Psoas muscle (tissue), 8 donors: Measurements from ENCODE around the gene CLMP. TPM values are rescaled to one million over a fixed set of nuclear protein-coding genes. Genes with fewer than 3 reads are reported as not detected.
"Not testable (repeated sequence)": the region's sequence is repeated elsewhere in the genome, so short reads cannot be mapped to it uniquely, and the experiment has no call there.

Experiments
- ATAC-seq, 4 donors: fragments of 200-7000 bp; cut with Tn5 transposase; one replicate each; pipeline ENCODE4 v1.9.1; 2020; ENCODE audit warnings: moderate library complexity in 3 of 4, mild to moderate bottlenecking in 2 of 4
- DNase-seq, 2 donors: peaks; one replicate each; pipeline ENCODE4 v3.0.0-alpha.2; 2020
- H3K27ac ChIP-seq: fragments of 200-600 bp; one replicate; pipeline ENCODE4 v1.8.0; 2022
- H3K27me3 ChIP-seq, 3 donors: fragments of 200-600 bp in 1 of 3; one replicate each; pipeline versions ENCODE4 v1.6.1 to v1.8.0; 2013 to 2022; ENCODE audit warnings: low read length in 2 of 3, mild to moderate bottlenecking in 2 of 3, moderate library complexity in 1 of 3; ENCODE audit not compliant: insufficient read depth in 3 of 3
- H3K36me3 ChIP-seq, 2 donors: fragments of 200-600 bp in 1 of 2; one replicate each; pipeline versions ENCODE4 v1.6.1 to v1.8.0; 2013 to 2022; ENCODE audit warnings: low read depth in 1 of 2, mild to moderate bottlenecking in 1 of 2, moderate library complexity in 1 of 2; ENCODE audit not compliant: insufficient read depth in 1 of 2
- H3K4me1 ChIP-seq: fragments of 200-600 bp; one replicate; pipeline ENCODE4 v1.8.0; 2022
- H3K4me3 ChIP-seq: fragments of 200-600 bp; one replicate; pipeline ENCODE4 v1.8.0; 2022; ENCODE audit warnings: mild to moderate bottlenecking
- H3K9me3 ChIP-seq: fragments of 200-600 bp; one replicate; pipeline ENCODE4 v1.8.0; 2022
- CTCF ChIP-seq: fragments of 200-600 bp; IDR thresholded peaks from one replicate; pipeline ENCODE4 v1.8.0; 2022; ENCODE audit warnings: antibody characterized with exemption
- WGBS, 3 donors: extraction: QIAGEN DNeasy Blood & Tissue Kit; methylation state at CpG; one replicate each; pipeline versions ENCODE4 v1.1.6 to v1.1.7; 2013; 5-methylcytosine and 5-hydroxymethylcytosine counted together
- intact Hi-C, 2 donors: fragments of 100-400 bp; cut with DNase I; formaldehyde crosslinking; loops; one replicate each; pipeline versions ENCODE4 v1.11.0 to v1.14.2; 2022
- polyA plus RNA-seq, 3 donors: library from polyadenylated mRNA; stranded (reverse); fragments of 200-250 nt; gene quantifications; one replicate each; pipeline ENCODE4 v1.2.3, GENCODE V29; 2013
- total RNA-seq, 4 donors: library from RNA; stranded (reverse); fragmentation: NEBNext Ultra II Directional in 2 of 4; extraction: Animal tissue kit (Norgen Biotek cat#: 25700) in 2 of 4; gene quantifications; one replicate each; pipeline versions ENCODE4 v1.2.1 to v1.2.4, GENCODE V29; 2021 to 2023
- donor health status: healthy with polysubstance abuse.
- donor health status: DM: no; HTN: no; CAD: no; lungs with moderate emphysema.
- donor health status: Bipolar disorder and iron deficiency.
- donor health status: healthy.
- donor health status: DM: yes; HTN: yes; CAD: no.
- donor health status: DM: no; HTN: no; CAD: no.
- donor health status: DM: no; HTN: no; CAD: no.
- donor health status: DM: yes; HTN: yes; CAD: no.

CLMP gene
- total and polyA plus RNA-seq, 7 donors, result 0.83 to 4.2 (median 2.9) TPM

- Histone ChIP-seq H3K4me1 (peaks cover 6% of the 10 kb centered on the region), H3K27me3 (no peaks in the 10 kb centered on the region), H3K36me3 (no peaks in the 10 kb centered on the region), H3K4me3 (no peak overlapping the region), H3K9me3 (no peaks in the 10 kb centered on the region), H3K27ac (no peak overlapping the region)
- 61 to 77% (median 65%) methylated on average over 7 of the region's 7 CpGs for WGBS, 3 donors
- peak; percentile 27 to 60 for DNase-seq
- intact Hi-C loops, result loop anchor here (5.0 kb wide), 1 partner anchor 162 kb away; no protein-coding TSS in a partner anchor
- ATAC-seq, result no peak
- no peak for TF ChIP-seq CTCF
These were observed 94.5 kb downstream of the CLMP start for GRCh38 chr11:123100379-123101085.

GRCh38 chr11:123098990-123099389 lies 96.1 kb downstream of the CLMP start:
- WGBS, 3 donors, result 49 to 86% (median 84%) methylated on average over 3 of the region's 3 CpGs
- Histone ChIP-seq H3K27me3 (no peaks in the 10 kb centered on the region), H3K36me3 (no peaks in the 10 kb centered on the region), H3K4me3 (no peak overlapping the region), H3K4me1 (peaks cover 6% of the 10 kb centered on the region), H3K9me3 (no peaks in the 10 kb centered on the region), H3K27ac (no peak overlapping the region)
- intact Hi-C loops, result no loop called here
- TF ChIP-seq CTCF, result no peak
- no peak for ATAC-seq
- DNase-seq, result no peak

GRCh38 chr11:123093739-123094138 lies 101.3 kb downstream of the CLMP start:
- no peaks in the 10 kb centered on the region for H3K9me3 ChIP-seq
- DNase-seq (no peak), ATAC-seq (no peak)
- no peaks in the 10 kb centered on the region for H3K4me1 ChIP-seq
- no peak overlapping the region for H3K4me3 ChIP-seq
- no peak overlapping the region for H3K27ac ChIP-seq
- H3K36me3 ChIP-seq, result no peaks in the 10 kb centered on the region
- WGBS, 3 donors, result 92 to 93% (median 92%) methylated on average over 3 of the region's 3 CpGs
- TF ChIP-seq CTCF, result no peak
- intact Hi-C loops, result no loop called here
- no peaks in the 10 kb centered on the region for H3K27me3 ChIP-seq

GRCh38 chr11:123091506-123091905 lies 103.5 kb downstream of the CLMP start:
- Histone ChIP-seq H3K4me1 (no peaks in the 10 kb centered on the region), H3K4me3 (no peak overlapping the region), H3K36me3 (no peaks in the 10 kb centered on the region), H3K9me3 (no peaks in the 10 kb centered on the region), H3K27ac (no peak overlapping the region), H3K27me3 (no peaks in the 10 kb centered on the region)
- no peak for TF ChIP-seq CTCF
- ATAC-seq, result no peak
- WGBS, 3 donors, result 60 to 69% (median 67%) methylated on average over 6 of the region's 6 CpGs
- intact Hi-C loops, result no loop called here
- no peak for DNase-seq

- ATAC-seq, H3K36me3 ChIP-seq, intact Hi-C loops, H3K4me1 ChIP-seq, H3K27ac ChIP-seq, H3K4me3 ChIP-seq, DNase-seq, H3K9me3 ChIP-seq, H3K27me3 ChIP-seq: not testable (repeated sequence)
- 83 to 91% (median 86%) methylated on average over 8 of the region's 8 CpGs for WGBS, 3 donors
These were observed 104.9 kb downstream of the CLMP start for GRCh38 chr11:123090168-123090567.

- ATAC-seq, H3K9me3 ChIP-seq, intact Hi-C loops, H3K36me3 ChIP-seq, H3K27ac ChIP-seq, DNase-seq, H3K27me3 ChIP-seq, H3K4me1 ChIP-seq, H3K4me3 ChIP-seq: not testable (repeated sequence)
- 36 to 53% (median 45%) methylated on average over 10 of the region's 10 CpGs for WGBS, 3 donors
These were observed 106.2 kb downstream of the CLMP start for GRCh38 chr11:123088896-123089295.

- H3K27me3 ChIP-seq, H3K36me3 ChIP-seq, ATAC-seq, intact Hi-C loops, H3K4me3 ChIP-seq, H3K27ac ChIP-seq, H3K9me3 ChIP-seq, DNase-seq: not testable (repeated sequence)
- peaks cover 18% of the 10 kb centered on the region for H3K4me1 ChIP-seq
- 89 to 98% (median 93%) methylated on average over 5 of the region's 5 CpGs for WGBS, 3 donors
These were observed 107.4 kb downstream of the CLMP start for GRCh38 chr11:123087657-123088056.
